ENCODE data around the gene HMGN3. TPM values are rescaled to one million over a fixed set of nuclear protein-coding genes. Genes with fewer than 3 reads are reported as not detected.

Gene HMGN3
- total RNA-seq, 1 experiment from 2014 or later, result 151 TPM

DNA sequence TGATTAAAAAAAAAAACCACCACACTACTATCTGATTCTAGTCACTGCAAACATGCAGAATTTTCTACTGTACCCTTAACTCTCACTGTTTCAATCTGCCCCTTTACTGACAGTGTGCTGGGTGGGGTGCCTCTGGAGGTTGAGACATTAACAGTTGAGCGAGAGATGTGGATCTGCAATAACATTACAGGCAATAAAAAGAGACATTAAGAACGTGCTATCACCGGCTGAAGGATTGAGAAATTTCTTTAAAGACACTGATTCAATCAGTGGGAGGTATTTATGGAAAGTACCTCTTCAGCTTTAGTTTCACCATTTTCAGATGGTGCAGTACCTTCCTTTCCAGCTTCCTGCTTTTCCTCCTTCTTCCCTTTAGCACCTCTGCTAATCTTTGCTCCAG, 32.5 kb downstream of the HMGN3 start (continued):
- TF ChIP-seq HMGA2 (CRISPR knock-in tag; IDR thresholded peaks at IDR 0.05) (no peak), SMAD4 (CRISPR knock-in tag; IDR thresholded peaks at IDR 0.05) (no peak), ZNF671 (CRISPR knock-in tag; IDR thresholded peaks at IDR 0.05) (no peak), IRF2 (CRISPR knock-in tag; IDR thresholded peaks at IDR 0.05; ENCODE audit: borderline replicate concordance, low read depth) (no peak), FOXK1 (CRISPR knock-in tag; IDR thresholded peaks at IDR 0.05) (no peak)
- TF ChIP-seq, protein P1, sequence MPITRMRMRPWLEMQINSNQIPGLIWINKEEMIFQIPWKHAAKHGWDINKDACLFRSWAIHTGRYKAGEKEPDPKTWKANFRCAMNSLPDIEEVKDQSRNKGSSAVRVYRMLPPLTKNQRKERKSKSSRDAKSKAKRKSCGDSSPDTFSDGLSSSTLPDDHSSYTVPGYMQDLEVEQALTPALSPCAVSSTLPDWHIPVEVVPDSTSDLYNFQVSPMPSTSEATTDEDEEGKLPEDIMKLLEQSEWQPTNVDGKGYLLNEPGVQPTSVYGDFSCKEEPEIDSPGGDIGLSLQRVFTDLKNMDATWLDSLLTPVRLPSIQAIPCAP (CRISPR knock-in tag; IDR thresholded peaks at IDR 0.05), result no peak

DNA sequence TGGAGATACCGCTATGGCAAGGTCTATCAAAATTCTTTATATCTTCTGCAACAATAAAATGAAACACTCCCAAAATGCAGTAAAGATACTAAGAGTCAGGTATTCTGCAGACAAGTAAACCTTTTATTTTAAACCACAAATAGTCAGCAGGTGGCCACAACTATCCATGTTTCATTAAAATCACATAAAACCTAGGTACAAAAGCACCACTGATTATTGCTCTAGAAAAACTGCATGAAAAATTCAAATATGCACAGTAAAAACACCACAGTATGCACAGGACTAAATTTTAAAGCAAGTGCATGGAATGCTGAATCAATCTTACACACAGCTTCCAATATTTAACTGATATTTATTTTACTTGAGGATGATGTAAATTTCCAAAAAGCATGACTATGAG, 33.3 kb downstream of the HMGN3 start:
- Mint-ChIP-seq H3K4me1 (peaks cover 18% of the 10 kb centered on the region), H3K27ac (no peak overlapping the region), H3K27me3 (ENCODE audit: low read depth) (no peaks in the 10 kb centered on the region), H3K9me3 (no peaks in the 10 kb centered on the region), H3K4me3 (no peak overlapping the region), H3K36me3 (peaks cover 32% of the 10 kb centered on the region)
- no peak for DNase-seq (ENCODE audit: low spot score)
- POLR2A ChIA-PET, result interaction anchor here (0.6 to 0.7 kb wide), 2 partner anchors 16 to 766 kb away, joined by 3 to 4 read pairs; no protein-coding TSS in a partner anchor
- ATAC-seq, result no peak
- CTCF ChIA-PET, result interaction anchor here (1.2 kb wide), 1 partner anchor 153 kb away, joined by 3 read pairs; no protein-coding TSS in a partner anchor
- TF ChIP-seq, protein P2, sequence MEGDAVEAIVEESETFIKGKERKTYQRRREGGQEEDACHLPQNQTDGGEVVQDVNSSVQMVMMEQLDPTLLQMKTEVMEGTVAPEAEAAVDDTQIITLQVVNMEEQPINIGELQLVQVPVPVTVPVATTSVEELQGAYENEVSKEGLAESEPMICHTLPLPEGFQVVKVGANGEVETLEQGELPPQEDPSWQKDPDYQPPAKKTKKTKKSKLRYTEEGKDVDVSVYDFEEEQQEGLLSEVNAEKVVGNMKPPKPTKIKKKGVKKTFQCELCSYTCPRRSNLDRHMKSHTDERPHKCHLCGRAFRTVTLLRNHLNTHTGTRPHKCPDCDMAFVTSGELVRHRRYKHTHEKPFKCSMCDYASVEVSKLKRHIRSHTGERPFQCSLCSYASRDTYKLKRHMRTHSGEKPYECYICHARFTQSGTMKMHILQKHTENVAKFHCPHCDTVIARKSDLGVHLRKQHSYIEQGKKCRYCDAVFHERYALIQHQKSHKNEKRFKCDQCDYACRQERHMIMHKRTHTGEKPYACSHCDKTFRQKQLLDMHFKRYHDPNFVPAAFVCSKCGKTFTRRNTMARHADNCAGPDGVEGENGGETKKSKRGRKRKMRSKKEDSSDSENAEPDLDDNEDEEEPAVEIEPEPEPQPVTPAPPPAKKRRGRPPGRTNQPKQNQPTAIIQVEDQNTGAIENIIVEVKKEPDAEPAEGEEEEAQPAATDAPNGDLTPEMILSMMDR (IDR thresholded peaks at IDR 0.05), result no peak
- TF ChIP-seq TEAD1 (CRISPR knock-in tag; IDR thresholded peaks at IDR 0.05) (no peak), GRHL2 (CRISPR knock-in tag; IDR thresholded peaks at IDR 0.05; ENCODE audit: insufficient replicate concordance, severe bottlenecking) (no peak), MYBL2 (CRISPR knock-in tag; IDR thresholded peaks at IDR 0.05) (no peak), EMX1 (CRISPR knock-in tag; IDR thresholded peaks at IDR 0.05) (no peak), ATF1 (CRISPR knock-in tag; IDR thresholded peaks at IDR 0.05) (no peak), ZNF671 (CRISPR knock-in tag; IDR thresholded peaks at IDR 0.05) (no peak), GTF2I (CRISPR knock-in tag; conservative IDR thresholded peaks at IDR 0.05) (no peak), ZNF396 (CRISPR knock-in tag; IDR thresholded peaks at IDR 0.05; ENCODE audit: borderline replicate concordance) (no peak)
- TF ChIP-seq, protein P3, sequence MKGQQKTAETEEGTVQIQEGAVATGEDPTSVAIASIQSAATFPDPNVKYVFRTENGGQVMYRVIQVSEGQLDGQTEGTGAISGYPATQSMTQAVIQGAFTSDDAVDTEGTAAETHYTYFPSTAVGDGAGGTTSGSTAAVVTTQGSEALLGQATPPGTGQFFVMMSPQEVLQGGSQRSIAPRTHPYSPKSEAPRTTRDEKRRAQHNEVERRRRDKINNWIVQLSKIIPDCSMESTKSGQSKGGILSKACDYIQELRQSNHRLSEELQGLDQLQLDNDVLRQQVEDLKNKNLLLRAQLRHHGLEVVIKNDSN (CRISPR knock-in tag; IDR thresholded peaks at IDR 0.05), result no peak
- TF ChIP-seq, protein P4, sequence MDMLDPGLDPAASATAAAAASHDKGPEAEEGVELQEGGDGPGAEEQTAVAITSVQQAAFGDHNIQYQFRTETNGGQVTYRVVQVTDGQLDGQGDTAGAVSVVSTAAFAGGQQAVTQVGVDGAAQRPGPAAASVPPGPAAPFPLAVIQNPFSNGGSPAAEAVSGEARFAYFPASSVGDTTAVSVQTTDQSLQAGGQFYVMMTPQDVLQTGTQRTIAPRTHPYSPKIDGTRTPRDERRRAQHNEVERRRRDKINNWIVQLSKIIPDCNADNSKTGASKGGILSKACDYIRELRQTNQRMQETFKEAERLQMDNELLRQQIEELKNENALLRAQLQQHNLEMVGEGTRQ (CRISPR knock-in tag; IDR thresholded peaks at IDR 0.05), result no peak
- TF ChIP-seq, protein P5, sequence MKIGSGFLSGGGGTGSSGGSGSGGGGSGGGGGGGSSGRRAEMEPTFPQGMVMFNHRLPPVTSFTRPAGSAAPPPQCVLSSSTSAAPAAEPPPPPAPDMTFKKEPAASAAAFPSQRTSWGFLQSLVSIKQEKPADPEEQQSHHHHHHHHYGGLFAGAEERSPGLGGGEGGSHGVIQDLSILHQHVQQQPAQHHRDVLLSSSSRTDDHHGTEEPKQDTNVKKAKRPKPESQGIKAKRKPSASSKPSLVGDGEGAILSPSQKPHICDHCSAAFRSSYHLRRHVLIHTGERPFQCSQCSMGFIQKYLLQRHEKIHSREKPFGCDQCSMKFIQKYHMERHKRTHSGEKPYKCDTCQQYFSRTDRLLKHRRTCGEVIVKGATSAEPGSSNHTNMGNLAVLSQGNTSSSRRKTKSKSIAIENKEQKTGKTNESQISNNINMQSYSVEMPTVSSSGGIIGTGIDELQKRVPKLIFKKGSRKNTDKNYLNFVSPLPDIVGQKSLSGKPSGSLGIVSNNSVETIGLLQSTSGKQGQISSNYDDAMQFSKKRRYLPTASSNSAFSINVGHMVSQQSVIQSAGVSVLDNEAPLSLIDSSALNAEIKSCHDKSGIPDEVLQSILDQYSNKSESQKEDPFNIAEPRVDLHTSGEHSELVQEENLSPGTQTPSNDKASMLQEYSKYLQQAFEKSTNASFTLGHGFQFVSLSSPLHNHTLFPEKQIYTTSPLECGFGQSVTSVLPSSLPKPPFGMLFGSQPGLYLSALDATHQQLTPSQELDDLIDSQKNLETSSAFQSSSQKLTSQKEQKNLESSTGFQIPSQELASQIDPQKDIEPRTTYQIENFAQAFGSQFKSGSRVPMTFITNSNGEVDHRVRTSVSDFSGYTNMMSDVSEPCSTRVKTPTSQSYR (CRISPR knock-in tag; IDR thresholded peaks at IDR 0.05), result no peak
- TF ChIP-seq, protein P6, sequence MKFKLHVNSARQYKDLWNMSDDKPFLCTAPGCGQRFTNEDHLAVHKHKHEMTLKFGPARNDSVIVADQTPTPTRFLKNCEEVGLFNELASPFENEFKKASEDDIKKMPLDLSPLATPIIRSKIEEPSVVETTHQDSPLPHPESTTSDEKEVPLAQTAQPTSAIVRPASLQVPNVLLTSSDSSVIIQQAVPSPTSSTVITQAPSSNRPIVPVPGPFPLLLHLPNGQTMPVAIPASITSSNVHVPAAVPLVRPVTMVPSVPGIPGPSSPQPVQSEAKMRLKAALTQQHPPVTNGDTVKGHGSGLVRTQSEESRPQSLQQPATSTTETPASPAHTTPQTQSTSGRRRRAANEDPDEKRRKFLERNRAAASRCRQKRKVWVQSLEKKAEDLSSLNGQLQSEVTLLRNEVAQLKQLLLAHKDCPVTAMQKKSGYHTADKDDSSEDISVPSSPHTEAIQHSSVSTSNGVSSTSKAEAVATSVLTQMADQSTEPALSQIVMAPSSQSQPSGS (CRISPR knock-in tag; IDR thresholded peaks at IDR 0.05; ENCODE audit: borderline replicate concordance, low read depth), result no peak
- TF ChIP-seq, protein P7, sequence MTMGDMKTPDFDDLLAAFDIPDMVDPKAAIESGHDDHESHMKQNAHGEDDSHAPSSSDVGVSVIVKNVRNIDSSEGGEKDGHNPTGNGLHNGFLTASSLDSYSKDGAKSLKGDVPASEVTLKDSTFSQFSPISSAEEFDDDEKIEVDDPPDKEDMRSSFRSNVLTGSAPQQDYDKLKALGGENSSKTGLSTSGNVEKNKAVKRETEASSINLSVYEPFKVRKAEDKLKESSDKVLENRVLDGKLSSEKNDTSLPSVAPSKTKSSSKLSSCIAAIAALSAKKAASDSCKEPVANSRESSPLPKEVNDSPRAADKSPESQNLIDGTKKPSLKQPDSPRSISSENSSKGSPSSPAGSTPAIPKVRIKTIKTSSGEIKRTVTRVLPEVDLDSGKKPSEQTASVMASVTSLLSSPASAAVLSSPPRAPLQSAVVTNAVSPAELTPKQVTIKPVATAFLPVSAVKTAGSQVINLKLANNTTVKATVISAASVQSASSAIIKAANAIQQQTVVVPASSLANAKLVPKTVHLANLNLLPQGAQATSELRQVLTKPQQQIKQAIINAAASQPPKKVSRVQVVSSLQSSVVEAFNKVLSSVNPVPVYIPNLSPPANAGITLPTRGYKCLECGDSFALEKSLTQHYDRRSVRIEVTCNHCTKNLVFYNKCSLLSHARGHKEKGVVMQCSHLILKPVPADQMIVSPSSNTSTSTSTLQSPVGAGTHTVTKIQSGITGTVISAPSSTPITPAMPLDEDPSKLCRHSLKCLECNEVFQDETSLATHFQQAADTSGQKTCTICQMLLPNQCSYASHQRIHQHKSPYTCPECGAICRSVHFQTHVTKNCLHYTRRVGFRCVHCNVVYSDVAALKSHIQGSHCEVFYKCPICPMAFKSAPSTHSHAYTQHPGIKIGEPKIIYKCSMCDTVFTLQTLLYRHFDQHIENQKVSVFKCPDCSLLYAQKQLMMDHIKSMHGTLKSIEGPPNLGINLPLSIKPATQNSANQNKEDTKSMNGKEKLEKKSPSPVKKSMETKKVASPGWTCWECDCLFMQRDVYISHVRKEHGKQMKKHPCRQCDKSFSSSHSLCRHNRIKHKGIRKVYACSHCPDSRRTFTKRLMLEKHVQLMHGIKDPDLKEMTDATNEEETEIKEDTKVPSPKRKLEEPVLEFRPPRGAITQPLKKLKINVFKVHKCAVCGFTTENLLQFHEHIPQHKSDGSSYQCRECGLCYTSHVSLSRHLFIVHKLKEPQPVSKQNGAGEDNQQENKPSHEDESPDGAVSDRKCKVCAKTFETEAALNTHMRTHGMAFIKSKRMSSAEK (CRISPR knock-in tag; IDR thresholded peaks at IDR 0.05; ENCODE audit: borderline replicate concordance), result no peak
- TF ChIP-seq, protein P8, sequence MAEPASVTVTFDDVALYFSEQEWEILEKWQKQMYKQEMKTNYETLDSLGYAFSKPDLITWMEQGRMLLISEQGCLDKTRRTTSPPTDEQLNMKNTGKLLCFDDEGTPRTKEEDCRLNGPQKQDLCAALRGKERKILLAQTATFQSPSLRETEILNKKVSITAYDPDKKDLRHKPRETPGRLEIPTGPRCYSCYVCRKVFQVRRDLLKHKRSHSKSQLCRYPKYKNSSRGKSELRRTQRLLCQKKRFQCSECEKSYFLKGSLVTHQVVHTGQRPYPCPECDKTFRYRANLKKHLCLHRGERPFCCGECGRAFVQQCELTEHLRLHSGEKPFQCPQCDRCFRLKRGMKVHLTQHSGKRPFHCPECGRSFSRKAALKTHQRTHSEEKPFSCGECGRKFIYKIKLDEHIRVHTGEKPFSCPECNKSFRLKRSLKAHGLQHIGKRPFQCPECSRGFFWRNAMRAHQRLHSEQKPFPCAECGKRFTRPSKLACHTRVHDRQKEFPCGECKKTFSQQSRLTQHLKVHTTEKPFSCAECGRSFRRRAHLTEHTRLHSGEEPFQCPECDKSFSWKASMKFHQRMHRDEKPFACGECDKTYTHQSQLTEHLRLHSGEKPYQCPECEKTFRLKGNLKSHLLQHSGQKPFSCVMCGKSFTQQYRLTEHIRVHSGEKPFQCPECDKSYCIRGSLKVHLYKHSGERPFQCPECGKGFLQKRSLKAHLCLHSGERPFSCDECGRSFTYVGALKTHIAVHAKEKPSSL (CRISPR knock-in tag; conservative IDR thresholded peaks at IDR 0.05), result no peak
